CD4-positive, alpha-beta T cell treated with Interleukin-17A for 1 hour (primary cell): ENCODE results near the gene BET1L.
A peak's percentile ranks its signal among the peaks of the same experiment; 100 is the strongest.
"Not testable (repeated sequence)": the region's sequence is repeated elsewhere in the genome, so short reads cannot be mapped to it uniquely, and the experiment has no call there.

Experiments
- DNase-seq: peaks from one replicate; pipeline ENCODE4 v3.0.0-alpha.2; 2020

Gene BET1L

GRCh38 chr11:207208-207862, at the start of gene BET1L, which contains the start of gene RIC8A:
BET1L (minus strand) TSS chr11:207399; CDS start chr11:207321, 78 bp downstream.
RIC8A (plus strand) TSS chr11:207708; CDS start chr11:208855, 1,147 bp downstream.
- peak; percentile 99 for DNase-seq

GRCh38 chr11:255816-256215, 48.6 kb upstream of the BET1L start:
- no peak for DNase-seq

- no peak for DNase-seq
These were observed 48.0 kb upstream of the BET1L start for GRCh38 chr11:255176-255575.

- DNase-seq, result no peak
These were observed 46.7 kb upstream of the BET1L start for GRCh38 chr11:253886-254270.

- DNase-seq, result no peak
These were observed 46.1 kb upstream of the BET1L start for GRCh38 chr11:253160-253885.

GRCh38 chr11:252666-253065, 45.5 kb upstream of the BET1L start:
- no peak for DNase-seq

- DNase-seq, result peak; percentile 10
These were observed 44.4 kb upstream of the BET1L start for GRCh38 chr11:251550-251949.

- peak; percentile 86 for DNase-seq
These were observed 43.6 kb upstream of the BET1L start for GRCh38 chr11:250740-251299.

- no peak for DNase-seq
These were observed 43.1 kb upstream of the BET1L start for GRCh38 chr11:250274-250673.

- no peak for DNase-seq
These were observed 41.9 kb upstream of the BET1L start for GRCh38 chr11:249062-249461.

- no peak for DNase-seq
These were observed 37.2 kb upstream of the BET1L start for GRCh38 chr11:244376-244775.

- no peak for DNase-seq
These were observed 34.4 kb upstream of the BET1L start for GRCh38 chr11:241634-242033.

- no peak for DNase-seq
These were observed 33.1 kb upstream of the BET1L start for GRCh38 chr11:240315-240714.

- DNase-seq, result not testable (repeated sequence)
These were observed 31.1 kb upstream of the BET1L start for GRCh38 chr11:238346-238745.

GRCh38 chr11:236774-237767, 29.9 kb upstream of the BET1L start, which contains the start of gene PSMD13:
PSMD13 (plus strand) TSS chr11:236976; CDS start chr11:237050, 74 bp downstream.
- peak; percentile 88 for DNase-seq

GRCh38 chr11:235997-236773, 29.0 kb upstream of the BET1L start, which contains the start of gene SIRT3:
SIRT3 (minus strand) TSS chr11:236342; CDS start chr11:236328, 14 bp downstream.
- DNase-seq, result peak; percentile 92

- peak; percentile 67 for DNase-seq
These were observed 28.4 kb upstream of the BET1L start for GRCh38 chr11:235609-235996.

GRCh38 chr11:235180-235579, 28.0 kb upstream of the BET1L start:
- DNase-seq, result no peak

GRCh38 chr11:232783-233565, 25.8 kb upstream of the BET1L start:
- DNase-seq, result no peak

- DNase-seq, result no peak
These were observed 23.2 kb upstream of the BET1L start for GRCh38 chr11:230431-230830.

- DNase-seq, result no peak
These were observed 20.7 kb upstream of the BET1L start for GRCh38 chr11:227824-228379.
